ENCODE data around the gene DIPK2B. TPM values are rescaled to one million over a fixed set of nuclear protein-coding genes. Genes with fewer than 3 reads are reported as not detected.

Gene DIPK2B
- total and polyA plus RNA-seq, 9 of the 15 experiments (the other 6 are each of a cell fraction or from before 2014, with no cell fraction given): not detected

DNA sequence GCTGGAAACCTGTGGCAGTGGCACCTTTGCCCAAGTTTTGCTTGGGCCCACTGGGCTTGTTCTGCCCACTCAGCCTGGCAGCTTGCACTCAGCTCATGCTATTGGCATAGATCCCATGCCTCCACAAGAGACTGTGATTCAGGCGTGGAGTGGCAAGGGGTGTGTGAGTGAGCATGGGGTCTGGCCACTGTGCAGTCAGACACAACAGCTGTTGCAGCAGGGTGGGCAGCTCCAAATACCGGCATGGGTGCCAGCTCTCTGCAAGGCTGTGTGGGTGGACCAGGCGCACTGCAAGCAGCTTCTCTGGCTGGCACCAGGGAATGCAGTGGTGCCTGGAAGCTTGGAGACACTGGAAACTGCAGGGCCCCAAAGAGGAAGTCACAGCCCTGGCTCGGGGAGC, 27.4 kb upstream of the DIPK2B start:
- WGBS (ENCODE audit: insufficient coverage, low coverage, missing lambda C conversion rate): 0% methylated on average over 4 of the region's 4 CpGs
- no peak for TF ChIP-seq TBP (optimal IDR thresholded peaks at IDR 0.05; ENCODE audit: low read depth, low read length)
- TF ChIP-seq BRF1 (IDR thresholded peaks at IDR 0.05; ENCODE audit: borderline replicate concordance, extremely low read depth, insufficient read length): no peak
- no peak for TF ChIP-seq ETS2 (tag; IDR thresholded peaks at IDR 0.05; ENCODE audit: borderline replicate concordance, poor library complexity, severe bottlenecking)
- TF ChIP-seq TRIM28 (IDR thresholded peaks at IDR 0.05): no peak
- TF ChIP-seq ETV1 (tag; conservative IDR thresholded peaks at IDR 0.05; ENCODE audit: low read depth): no peak
- TF ChIP-seq, protein P1, sequence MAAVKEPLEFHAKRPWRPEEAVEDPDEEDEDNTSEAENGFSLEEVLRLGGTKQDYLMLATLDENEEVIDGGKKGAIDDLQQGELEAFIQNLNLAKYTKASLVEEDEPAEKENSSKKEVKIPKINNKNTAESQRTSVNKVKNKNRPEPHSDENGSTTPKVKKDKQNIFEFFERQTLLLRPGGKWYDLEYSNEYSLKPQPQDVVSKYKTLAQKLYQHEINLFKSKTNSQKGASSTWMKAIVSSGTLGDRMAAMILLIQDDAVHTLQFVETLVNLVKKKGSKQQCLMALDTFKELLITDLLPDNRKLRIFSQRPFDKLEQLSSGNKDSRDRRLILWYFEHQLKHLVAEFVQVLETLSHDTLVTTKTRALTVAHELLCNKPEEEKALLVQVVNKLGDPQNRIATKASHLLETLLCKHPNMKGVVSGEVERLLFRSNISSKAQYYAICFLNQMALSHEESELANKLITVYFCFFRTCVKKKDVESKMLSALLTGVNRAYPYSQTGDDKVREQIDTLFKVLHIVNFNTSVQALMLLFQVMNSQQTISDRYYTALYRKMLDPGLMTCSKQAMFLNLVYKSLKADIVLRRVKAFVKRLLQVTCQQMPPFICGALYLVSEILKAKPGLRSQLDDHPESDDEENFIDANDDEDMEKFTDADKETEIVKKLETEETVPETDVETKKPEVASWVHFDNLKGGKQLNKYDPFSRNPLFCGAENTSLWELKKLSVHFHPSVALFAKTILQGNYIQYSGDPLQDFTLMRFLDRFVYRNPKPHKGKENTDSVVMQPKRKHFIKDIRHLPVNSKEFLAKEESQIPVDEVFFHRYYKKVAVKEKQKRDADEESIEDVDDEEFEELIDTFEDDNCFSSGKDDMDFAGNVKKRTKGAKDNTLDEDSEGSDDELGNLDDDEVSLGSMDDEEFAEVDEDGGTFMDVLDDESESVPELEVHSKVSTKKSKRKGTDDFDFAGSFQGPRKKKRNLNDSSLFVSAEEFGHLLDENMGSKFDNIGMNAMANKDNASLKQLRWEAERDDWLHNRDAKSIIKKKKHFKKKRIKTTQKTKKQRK (IDR thresholded peaks at IDR 0.05; ENCODE audit: borderline replicate concordance, low read depth, low read length): no peak
- TF ChIP-seq TAF7 (tag; IDR thresholded peaks at IDR 0.05): no peak
- no peak for TF ChIP-seq ZFP1 (CRISPR knock-in tag; IDR thresholded peaks at IDR 0.05)
- TF ChIP-seq CCNT2 (IDR thresholded peaks at IDR 0.05; ENCODE audit: borderline replicate concordance, extremely low read depth, insufficient read length, low read depth, low read length): no peak
- no peak for TF ChIP-seq TAF1 (IDR thresholded peaks at IDR 0.05; ENCODE audit: control insufficient read depth, extremely low read depth, insufficient read depth, low read length, severe bottlenecking)
- TF ChIP-seq, protein P2, sequence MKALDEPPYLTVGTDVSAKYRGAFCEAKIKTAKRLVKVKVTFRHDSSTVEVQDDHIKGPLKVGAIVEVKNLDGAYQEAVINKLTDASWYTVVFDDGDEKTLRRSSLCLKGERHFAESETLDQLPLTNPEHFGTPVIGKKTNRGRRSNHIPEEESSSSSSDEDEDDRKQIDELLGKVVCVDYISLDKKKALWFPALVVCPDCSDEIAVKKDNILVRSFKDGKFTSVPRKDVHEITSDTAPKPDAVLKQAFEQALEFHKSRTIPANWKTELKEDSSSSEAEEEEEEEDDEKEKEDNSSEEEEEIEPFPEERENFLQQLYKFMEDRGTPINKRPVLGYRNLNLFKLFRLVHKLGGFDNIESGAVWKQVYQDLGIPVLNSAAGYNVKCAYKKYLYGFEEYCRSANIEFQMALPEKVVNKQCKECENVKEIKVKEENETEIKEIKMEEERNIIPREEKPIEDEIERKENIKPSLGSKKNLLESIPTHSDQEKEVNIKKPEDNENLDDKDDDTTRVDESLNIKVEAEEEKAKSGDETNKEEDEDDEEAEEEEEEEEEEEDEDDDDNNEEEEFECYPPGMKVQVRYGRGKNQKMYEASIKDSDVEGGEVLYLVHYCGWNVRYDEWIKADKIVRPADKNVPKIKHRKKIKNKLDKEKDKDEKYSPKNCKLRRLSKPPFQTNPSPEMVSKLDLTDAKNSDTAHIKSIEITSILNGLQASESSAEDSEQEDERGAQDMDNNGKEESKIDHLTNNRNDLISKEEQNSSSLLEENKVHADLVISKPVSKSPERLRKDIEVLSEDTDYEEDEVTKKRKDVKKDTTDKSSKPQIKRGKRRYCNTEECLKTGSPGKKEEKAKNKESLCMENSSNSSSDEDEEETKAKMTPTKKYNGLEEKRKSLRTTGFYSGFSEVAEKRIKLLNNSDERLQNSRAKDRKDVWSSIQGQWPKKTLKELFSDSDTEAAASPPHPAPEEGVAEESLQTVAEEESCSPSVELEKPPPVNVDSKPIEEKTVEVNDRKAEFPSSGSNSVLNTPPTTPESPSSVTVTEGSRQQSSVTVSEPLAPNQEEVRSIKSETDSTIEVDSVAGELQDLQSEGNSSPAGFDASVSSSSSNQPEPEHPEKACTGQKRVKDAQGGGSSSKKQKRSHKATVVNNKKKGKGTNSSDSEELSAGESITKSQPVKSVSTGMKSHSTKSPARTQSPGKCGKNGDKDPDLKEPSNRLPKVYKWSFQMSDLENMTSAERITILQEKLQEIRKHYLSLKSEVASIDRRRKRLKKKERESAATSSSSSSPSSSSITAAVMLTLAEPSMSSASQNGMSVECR (CRISPR knock-in tag; IDR thresholded peaks at IDR 0.05): no peak
- no peak for TF ChIP-seq MCM5 (IDR thresholded peaks at IDR 0.05; ENCODE audit: low read depth)
- TF ChIP-seq, protein P3, sequence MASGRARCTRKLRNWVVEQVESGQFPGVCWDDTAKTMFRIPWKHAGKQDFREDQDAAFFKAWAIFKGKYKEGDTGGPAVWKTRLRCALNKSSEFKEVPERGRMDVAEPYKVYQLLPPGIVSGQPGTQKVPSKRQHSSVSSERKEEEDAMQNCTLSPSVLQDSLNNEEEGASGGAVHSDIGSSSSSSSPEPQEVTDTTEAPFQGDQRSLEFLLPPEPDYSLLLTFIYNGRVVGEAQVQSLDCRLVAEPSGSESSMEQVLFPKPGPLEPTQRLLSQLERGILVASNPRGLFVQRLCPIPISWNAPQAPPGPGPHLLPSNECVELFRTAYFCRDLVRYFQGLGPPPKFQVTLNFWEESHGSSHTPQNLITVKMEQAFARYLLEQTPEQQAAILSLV (tag; IDR thresholded peaks at IDR 0.05): no peak
- no peak for TF ChIP-seq TCF3 (CRISPR knock-in tag; IDR thresholded peaks at IDR 0.05)
- no peak for TF ChIP-seq TCFL5 (CRISPR knock-in tag; conservative IDR thresholded peaks at IDR 0.05)

More for the DNA sequence above, 27.4 kb upstream of the DIPK2B start:
- Histone ChIP-seq H4K20me1 (replicated peaks; ENCODE audit: control insufficient read depth, insufficient read depth, low read length) (no peaks in the 10 kb centered on the region), H2AFZ (ENCODE audit: low read depth, low read length) (no peak overlapping the region), H3K9ac (ENCODE audit: insufficient read depth in 1 of 2, low read depth in 2 of 2, low read length in 2 of 2) (no peak overlapping the region), H3K4me1 (replicated peaks in 1 of 2; ENCODE audit: control insufficient read depth in 2 of 2, insufficient read depth in 2 of 2, low read length in 2 of 2) (no peaks in the 10 kb centered on the region), H3K9me1 (ENCODE audit: control insufficient read depth, insufficient read depth, low read length) (no peaks in the 10 kb centered on the region), H3K36me3 (ENCODE audit: control insufficient read depth, insufficient read depth, low read length) (no peaks in the 10 kb centered on the region), H3K79me2 (ENCODE audit: control insufficient read depth, insufficient read depth, low read length) (no peaks in the 10 kb centered on the region), H3K4me2 (ENCODE audit: insufficient read depth, low read length) (no peak overlapping the region), H3K27ac (ENCODE audit: extremely low read depth, low read depth, low read length) (no peak overlapping the region), H3K9me3 (replicated peaks; ENCODE audit: control insufficient read depth, insufficient read depth, low read depth, low read length) (no peaks in the 10 kb centered on the region), H3K27me3 (ENCODE audit: control insufficient read depth in 2 of 2, insufficient read depth in 2 of 2, low read length in 2 of 2) (no peaks in the 10 kb centered on the region), H3K4me3 (no peak overlapping the region)
- CTCF ChIA-PET (ENCODE audit: low intra/inter-chr PET ratio): no interaction called here
- DNase-seq (ENCODE audit: extremely low read depth in 1 of 4, low spot score in 3 of 4): no peak
- ATAC-seq: no peak
- POLR2A ChIA-PET: no interaction called here
- FAIRE-seq: no peak
- in situ Hi-C loops (cut with MboI) (no loop called here), intact Hi-C loops (cut with micrococcal nuclease) (no loop called here)
- no TSS peak for BruUV-seq (replicated peaks)
